Subcutaneous abdominal adipose tissue (tissue), 5 donors: ENCODE results near the gene SSC4D.

Experiments
- H3K27ac ChIP-seq: one replicate; pipeline ENCODE4 v1.7.0; 2013; ENCODE audit warnings: low read depth, mild to moderate bottlenecking, inconsistent platforms, low read length, moderate library complexity
- H3K27me3 ChIP-seq, 5 donors: one replicate each; pipeline ENCODE4 v1.7.0; 2013; ENCODE audit warnings: low read length in 5 of 5, inconsistent platforms in 1 of 5; ENCODE audit not compliant: control insufficient read depth in 5 of 5, insufficient read depth in 4 of 5
- H3K36me3 ChIP-seq, 5 donors: one replicate each; pipeline ENCODE4 v1.7.0; 2013; ENCODE audit warnings: low read length in 5 of 5; ENCODE audit not compliant: control insufficient read depth in 5 of 5, insufficient read depth in 5 of 5
- H3K4me1 ChIP-seq, 5 donors: one replicate each; pipeline ENCODE4 v1.7.0; 2013; ENCODE audit warnings: low read length in 5 of 5, mild to moderate bottlenecking in 3 of 5, moderate library complexity in 1 of 5; ENCODE audit not compliant: control insufficient read depth in 5 of 5, insufficient read depth in 5 of 5
- H3K4me3 ChIP-seq, 5 donors: one replicate each; pipeline ENCODE4 v1.7.0; 2013; ENCODE audit warnings: low read length in 5 of 5, low read depth in 1 of 5
- H3K9ac ChIP-seq, 5 donors: one replicate each; pipeline ENCODE4 v1.7.0; 2013; ENCODE audit warnings: low read length in 5 of 5, mild to moderate bottlenecking in 4 of 5, moderate library complexity in 3 of 5
- H3K9me3 ChIP-seq, 5 donors: one replicate each; pipeline ENCODE4 v1.7.0; 2013; ENCODE audit warnings: low read length in 5 of 5; ENCODE audit not compliant: control insufficient read depth in 5 of 5
- donor health status: healthy.
- donor health status: healthy.
- donor health status: healthy.
- donor health status: healthy.
- donor health status: healthy.

The SSC4D gene

DNA sequence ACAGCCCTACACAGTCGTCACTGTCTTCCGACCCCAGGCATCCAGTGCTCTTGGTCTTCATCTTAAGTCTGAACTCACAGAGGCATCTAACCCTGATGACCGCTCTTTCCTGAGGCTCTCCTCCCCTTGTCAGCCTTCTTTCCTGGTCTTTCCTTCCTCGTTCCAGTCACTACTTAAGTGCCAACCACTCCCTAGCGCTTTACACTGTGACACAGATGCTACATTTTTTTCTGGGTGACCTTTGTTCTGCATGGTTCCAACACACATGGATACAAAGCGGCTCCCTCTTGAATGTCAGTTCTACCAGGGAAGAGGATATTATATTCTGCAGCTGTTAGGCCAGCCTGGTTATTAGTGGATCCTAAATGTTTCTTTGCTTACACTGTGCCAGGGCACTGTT, 63.4 kb downstream of the SSC4D start:
- Histone ChIP-seq H3K9me3 (no peaks in the 10 kb centered on the region), H3K27me3 (no peaks in the 10 kb centered on the region), H3K36me3 (peaks cover 27 to 81% (median 56%) of the 10 kb centered on the region in 5 donors), H3K4me1 (peaks cover 3 to 65% (median 57%) of the 10 kb centered on the region in 5 donors), H3K27ac (peak overlapping the region; percentile 62), H3K4me3 (peak overlapping the region in 1 of 5 donors; percentile 24), H3K9ac (peak overlapping the region in 2 of 5 donors; percentile 7 to 20)

DNA sequence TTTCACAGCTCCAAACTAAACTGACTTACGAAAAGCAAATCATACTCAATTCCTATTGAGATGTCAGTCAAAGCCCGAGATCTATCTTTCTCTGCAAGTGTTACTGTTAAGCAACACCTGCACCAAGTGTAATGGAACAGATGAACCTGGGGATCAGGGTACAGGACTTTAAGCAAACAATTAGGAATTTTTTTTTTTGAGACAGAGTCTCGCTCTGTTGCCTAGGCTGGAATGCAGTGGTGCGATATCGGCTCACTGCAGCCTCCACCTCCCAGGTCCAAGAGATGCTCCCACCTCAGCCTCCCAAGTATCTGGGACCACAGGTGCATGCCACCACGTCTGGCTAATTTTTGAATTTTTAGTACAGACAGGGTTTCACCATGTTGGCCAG, 65.6 kb downstream of the SSC4D start:
- H3K36me3 ChIP-seq: peaks cover 22 to 68% (median 50%) of the 10 kb centered on the region in 5 donors
- no peaks in the 10 kb centered on the region for H3K9me3 ChIP-seq
- H3K4me3 ChIP-seq: no peak overlapping the region
- H3K27me3 ChIP-seq: no peaks in the 10 kb centered on the region
- H3K4me1 ChIP-seq: peaks cover 5 to 68% (median 63%) of the 10 kb centered on the region in 5 donors
- H3K9ac ChIP-seq: no peak overlapping the region
- H3K27ac ChIP-seq: peak overlapping the region; percentile 62

DNA sequence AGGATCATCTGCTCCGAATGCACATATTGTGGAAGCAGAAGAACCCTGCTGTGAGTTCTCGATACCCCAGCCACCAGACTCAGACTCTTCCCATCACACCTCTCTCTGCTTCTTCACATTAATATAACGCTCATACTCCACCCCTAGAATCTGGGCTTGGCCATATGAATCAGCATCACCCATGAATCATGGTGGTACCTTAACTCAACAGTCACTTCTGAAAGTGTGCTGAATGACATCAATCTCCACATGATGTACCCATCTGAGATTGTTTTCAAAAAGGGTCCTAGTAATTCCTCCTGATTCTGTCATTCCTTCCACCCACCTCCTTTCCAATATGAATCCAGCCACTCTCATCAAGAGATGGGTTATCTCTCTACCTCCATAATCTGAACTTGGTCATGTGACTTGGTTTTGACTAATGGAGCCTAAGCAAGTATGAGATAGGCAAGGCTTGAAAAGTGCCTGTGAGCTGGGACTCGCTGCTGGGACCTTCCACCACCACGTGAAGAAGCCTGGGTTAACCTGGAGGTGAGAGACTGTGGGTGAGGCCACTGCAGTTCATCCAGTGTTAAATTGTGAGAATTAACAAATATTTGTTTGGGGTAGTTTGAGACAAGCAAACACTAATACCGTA, 66.1 kb downstream of the SSC4D start:
- Histone ChIP-seq H3K27me3 (no peaks in the 10 kb centered on the region), H3K9me3 (no peaks in the 10 kb centered on the region), H3K27ac (peak overlapping the region; percentile 94), H3K36me3 (peaks cover 22 to 64% (median 50%) of the 10 kb centered on the region in 5 donors), H3K4me1 (peaks cover 7 to 71% (median 63%) of the 10 kb centered on the region in 5 donors), H3K9ac (no peak overlapping the region), H3K4me3 (no peak overlapping the region)

DNA sequence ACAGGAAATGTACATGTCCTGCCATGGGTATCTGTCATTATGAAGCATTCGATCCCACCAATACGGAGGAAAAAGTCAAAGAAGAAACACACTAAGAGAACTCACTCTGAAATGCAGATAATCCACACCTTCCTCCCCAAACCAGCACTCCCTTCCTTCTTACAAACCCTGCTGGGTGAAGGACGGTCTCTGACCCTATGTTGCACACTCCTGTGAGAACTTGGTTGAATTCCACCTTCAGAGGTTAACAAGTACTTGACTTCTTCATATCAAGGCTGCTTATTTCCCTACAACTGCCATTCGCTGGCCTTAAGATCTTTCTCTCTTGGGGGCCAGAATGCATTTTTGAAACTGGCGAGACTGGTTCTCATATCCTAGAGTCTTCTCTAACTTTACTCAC, 67.3 kb downstream of the SSC4D start:
- Histone ChIP-seq H3K4me1 (peaks cover 7 to 72% (median 63%) of the 10 kb centered on the region in 5 donors), H3K9ac (peak overlapping the region in 2 of 5 donors; percentile 42 to 44), H3K27ac (peak overlapping the region; percentile 94), H3K27me3 (no peaks in the 10 kb centered on the region), H3K9me3 (no peaks in the 10 kb centered on the region), H3K4me3 (no peak overlapping the region), H3K36me3 (peaks cover 19 to 56% (median 49%) of the 10 kb centered on the region in 5 donors)

DNA sequence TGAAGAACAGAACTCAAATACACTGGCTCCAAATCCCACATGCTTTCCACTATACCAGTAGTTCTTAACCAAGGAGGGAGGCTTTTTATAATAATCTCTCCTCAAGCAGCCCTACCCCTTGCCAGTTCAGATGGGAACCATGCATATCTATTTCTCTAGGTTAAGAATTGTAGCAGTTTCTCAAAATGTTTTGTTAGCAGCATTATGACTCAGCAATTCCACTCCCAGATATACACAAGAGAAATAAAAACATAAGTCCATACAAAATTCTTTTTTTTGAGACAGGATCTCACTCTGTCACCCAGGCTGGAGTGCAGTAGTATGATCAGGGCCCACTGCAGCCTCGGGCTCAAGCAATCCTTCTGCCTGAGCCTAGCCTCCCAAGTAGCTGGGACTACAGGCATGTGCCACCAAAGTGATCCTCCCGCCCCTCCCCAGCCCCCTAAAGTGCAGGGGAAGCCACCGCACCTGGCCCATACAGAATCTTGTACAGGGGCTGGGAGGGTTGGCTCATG, 68.8 kb downstream of the SSC4D start:
- peaks cover 10 to 72% (median 61%) of the 10 kb centered on the region in 5 donors for H3K4me1 ChIP-seq
- no peaks in the 10 kb centered on the region for H3K27me3 ChIP-seq
- peaks cover 16 to 45% (median 38%) of the 10 kb centered on the region in 5 donors for H3K36me3 ChIP-seq
- H3K9ac ChIP-seq: peak overlapping the region in 1 of 5 donors; percentile 49
- no peaks in the 10 kb centered on the region for H3K9me3 ChIP-seq
- peak overlapping the region; percentile 94 for H3K27ac ChIP-seq
- H3K4me3 ChIP-seq: no peak overlapping the region
